Measurements from ENCODE around the gene TMF1. TPM values are rescaled to one million over a fixed set of nuclear protein-coding genes. Genes with fewer than 3 reads are reported as not detected.

Gene TMF1
- total RNA-seq, 1 donor from 2014 or later = 42.0 TPM

DNA sequence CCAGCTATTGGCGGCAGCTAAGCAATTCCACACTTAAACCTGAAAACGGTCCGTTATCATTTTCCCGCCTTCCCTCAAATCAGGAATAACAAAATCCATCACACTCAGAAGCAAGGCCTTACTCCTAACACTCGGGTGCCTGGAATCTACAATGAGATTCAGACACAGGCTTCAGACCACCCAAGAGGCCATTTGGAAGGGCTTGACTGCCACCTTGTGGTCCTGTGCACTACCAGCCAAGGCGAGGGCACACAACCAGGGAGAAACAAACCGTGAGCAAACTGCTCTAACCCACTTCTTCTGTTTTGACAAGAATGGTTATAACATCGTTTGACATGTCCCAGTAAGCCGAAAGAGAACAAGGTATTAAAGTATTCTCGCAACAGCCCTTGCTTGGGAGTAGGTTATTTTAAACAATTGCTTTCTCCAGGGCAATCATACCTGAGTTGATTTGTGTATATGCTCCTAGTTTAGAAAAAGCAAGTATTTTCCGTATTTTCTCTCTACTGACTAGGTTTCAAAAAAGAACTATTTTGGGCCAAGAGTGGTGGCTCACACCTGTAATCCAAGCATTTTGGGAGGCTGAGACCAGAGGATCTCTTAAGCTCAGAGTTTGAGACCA lies 79.7 kb downstream of the TMF1 start:
- no peaks in the 10 kb centered on the region for H3K9me3 Mint-ChIP-seq (ENCODE audit: unreplicated experiment)
- peaks cover 7% of the 10 kb centered on the region for H3K36me3 Mint-ChIP-seq (ENCODE audit: unreplicated experiment)
- H3K4me3 Mint-ChIP-seq (ENCODE audit: unreplicated experiment) = no peak overlapping the region
- DNase-seq (ENCODE audit: extremely low spot score, unreplicated experiment) = no peak
- peaks cover 41% of the 10 kb centered on the region for H3K27me3 Mint-ChIP-seq (ENCODE audit: unreplicated experiment)
- TF ChIP-seq, protein P1, sequence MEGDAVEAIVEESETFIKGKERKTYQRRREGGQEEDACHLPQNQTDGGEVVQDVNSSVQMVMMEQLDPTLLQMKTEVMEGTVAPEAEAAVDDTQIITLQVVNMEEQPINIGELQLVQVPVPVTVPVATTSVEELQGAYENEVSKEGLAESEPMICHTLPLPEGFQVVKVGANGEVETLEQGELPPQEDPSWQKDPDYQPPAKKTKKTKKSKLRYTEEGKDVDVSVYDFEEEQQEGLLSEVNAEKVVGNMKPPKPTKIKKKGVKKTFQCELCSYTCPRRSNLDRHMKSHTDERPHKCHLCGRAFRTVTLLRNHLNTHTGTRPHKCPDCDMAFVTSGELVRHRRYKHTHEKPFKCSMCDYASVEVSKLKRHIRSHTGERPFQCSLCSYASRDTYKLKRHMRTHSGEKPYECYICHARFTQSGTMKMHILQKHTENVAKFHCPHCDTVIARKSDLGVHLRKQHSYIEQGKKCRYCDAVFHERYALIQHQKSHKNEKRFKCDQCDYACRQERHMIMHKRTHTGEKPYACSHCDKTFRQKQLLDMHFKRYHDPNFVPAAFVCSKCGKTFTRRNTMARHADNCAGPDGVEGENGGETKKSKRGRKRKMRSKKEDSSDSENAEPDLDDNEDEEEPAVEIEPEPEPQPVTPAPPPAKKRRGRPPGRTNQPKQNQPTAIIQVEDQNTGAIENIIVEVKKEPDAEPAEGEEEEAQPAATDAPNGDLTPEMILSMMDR (IDR thresholded peaks at IDR 0.05) = peak; percentile 87
- H3K4me1 Mint-ChIP-seq (ENCODE audit: unreplicated experiment) = no peaks in the 10 kb centered on the region
- no peak overlapping the region for H3K27ac Mint-ChIP-seq (ENCODE audit: unreplicated experiment)

Small RNA genes lying within 50 kb of the gene (microRNA-seq; reads per million reads assigned to microRNA genes)
- gene MIR3136 (ENCODE audit: unreplicated experiment) = not detected

Other genes with a start within 250 kb of the TMF1 start
- not detected in 2 replicates for gene TAFA4, start 119.8 kb downstream of the TMF1 start, total RNA-seq
- gene EOGT, start 38.6 kb downstream of the TMF1 start, total RNA-seq = 26.6 and 27.6 TPM in 2 replicates
- gene UBA3, start 28.0 kb upstream of the TMF1 start, total RNA-seq = 75.0 and 78.9 TPM in 2 replicates
- gene ARL6IP5, start 32.6 kb upstream of the TMF1 start, total RNA-seq = 116 and 121 TPM in 2 replicates
- not detected in 2 replicates for gene LMOD3, start 70.3 kb upstream of the TMF1 start, total RNA-seq

Measured in osteocyte (in vitro differentiated cells).